ENCODE measurements around the gene MS4A10.

GRCh38 chr11:60785136-60785535 is at the start of gene MS4A10:
- TF ChIP-seq GATA2 (IDR thresholded peaks at IDR 0.05; ENCODE audit: low read depth, low read length) (no peak), GATA3 (IDR thresholded peaks at IDR 0.05; ENCODE audit: low read depth, low read length) (no peak)

Measured in SH-SY5Y (cell line).